SU-DHL-6 (cell line): ENCODE data around the gene IL11.
A peak's percentile ranks its signal among the peaks of the same experiment; 100 is the strongest.

Experiments
- H2AFZ ChIP-seq: fragments of 200-600 bp; sonication (generic); 2 replicates; pipeline ENCODE4 v1.6.1; 2014; ENCODE audit warnings: low read depth, mild to moderate bottlenecking, moderate library complexity, mixed read lengths, antibody characterized with exemption, low read length; ENCODE audit not compliant: severe bottlenecking
- H3F3A ChIP-seq: fragments of 200-600 bp; shearing (Covaris generic); 2 replicates; pipeline ENCODE4 v1.6.0; 2016; ENCODE audit warnings: antibody characterized with exemption, mild to moderate bottlenecking; ENCODE audit not compliant: insufficient read depth
- H3K27ac ChIP-seq: fragments of 200-600 bp; sonication (generic); 2 replicates; pipeline ENCODE4 v1.5.1; 2016; ENCODE audit warnings: low read depth, mild to moderate bottlenecking, low read length, moderate library complexity, mixed read lengths
- H3K27me3 ChIP-seq: fragments of 200-600 bp; sonication (generic), shearing (Covaris generic); 2 replicates; pipeline ENCODE4 v1.6.0; 2014; ENCODE audit warnings: mild to moderate bottlenecking, low read length
- H3K36me3 ChIP-seq: fragments of 200-600 bp; sonication (generic); 2 replicates; pipeline ENCODE4 v1.6.1; 2014; ENCODE audit warnings: mild to moderate bottlenecking, low read length, mixed read lengths
- H3K4me2 ChIP-seq: fragments of 300-600, 200-600 bp; shearing (Covaris generic), sonication (generic); 2 replicates; pipeline ENCODE4 v1.6.0; 2014; ENCODE audit warnings: low read length, low read depth, mild to moderate bottlenecking; ENCODE audit not compliant: poor library complexity, severe bottlenecking
- H3K4me3 ChIP-seq: fragments of 200-600 bp; sonication (generic); 2 replicates; pipeline ENCODE4 v1.5.1; 2014; ENCODE audit warnings: antibody characterized with exemption, low read length, mild to moderate bottlenecking, mixed read lengths; ENCODE audit not compliant: insufficient read depth, poor library complexity, severe bottlenecking
- H3K79me2 ChIP-seq: fragments of 200-600 bp; sonication (generic); 2 replicates; pipeline ENCODE4 v1.6.1; 2014; ENCODE audit warnings: mild to moderate bottlenecking, low read length, moderate library complexity; ENCODE audit not compliant: insufficient read depth
- H3K9ac ChIP-seq: fragments of 200-600 bp; sonication (generic); 2 replicates; pipeline ENCODE4 v1.7.0; 2014; ENCODE audit warnings: mild to moderate bottlenecking, low read length
- H3K9me2 ChIP-seq: fragments of 200-600 bp; sonication (generic); replicated peaks from 2 replicates; pipeline ENCODE4 v1.6.1; 2014; ENCODE audit warnings: low read length; ENCODE audit not compliant: insufficient read depth
- H3K9me3 ChIP-seq: fragments of 200-600 bp; sonication (generic); 2 replicates; pipeline ENCODE4 v1.6.1; 2014; ENCODE audit warnings: low read length, mixed read lengths; ENCODE audit not compliant: insufficient read depth
- H4K20me1 ChIP-seq: fragments of 200-600 bp; sonication (generic); 2 replicates; pipeline ENCODE4 v1.6.1; 2014; ENCODE audit warnings: low read depth, mild to moderate bottlenecking, antibody characterized with exemption, low read length, moderate library complexity, mixed read lengths
- CTCF ChIP-seq: fragments of 200-600 bp; sonication (generic); IDR thresholded peaks from one replicate; pipeline ENCODE4 v1.5.1; 2017; ENCODE audit warnings: antibody characterized with exemption, mild to moderate bottlenecking, low read length, moderate library complexity; ENCODE audit not compliant: insufficient read depth, poor library complexity, severe bottlenecking
- EZH2phosphoT487 ChIP-seq: fragments of 200-600 bp; sonication (generic), shearing (Covaris generic); conservative IDR thresholded peaks from 2 replicates; pipeline ENCODE4 v1.6.1; 2018; ENCODE audit warnings: mild to moderate bottlenecking, antibody characterized with exemption, low read length, moderate library complexity, mixed read lengths

Gene IL11

DNA sequence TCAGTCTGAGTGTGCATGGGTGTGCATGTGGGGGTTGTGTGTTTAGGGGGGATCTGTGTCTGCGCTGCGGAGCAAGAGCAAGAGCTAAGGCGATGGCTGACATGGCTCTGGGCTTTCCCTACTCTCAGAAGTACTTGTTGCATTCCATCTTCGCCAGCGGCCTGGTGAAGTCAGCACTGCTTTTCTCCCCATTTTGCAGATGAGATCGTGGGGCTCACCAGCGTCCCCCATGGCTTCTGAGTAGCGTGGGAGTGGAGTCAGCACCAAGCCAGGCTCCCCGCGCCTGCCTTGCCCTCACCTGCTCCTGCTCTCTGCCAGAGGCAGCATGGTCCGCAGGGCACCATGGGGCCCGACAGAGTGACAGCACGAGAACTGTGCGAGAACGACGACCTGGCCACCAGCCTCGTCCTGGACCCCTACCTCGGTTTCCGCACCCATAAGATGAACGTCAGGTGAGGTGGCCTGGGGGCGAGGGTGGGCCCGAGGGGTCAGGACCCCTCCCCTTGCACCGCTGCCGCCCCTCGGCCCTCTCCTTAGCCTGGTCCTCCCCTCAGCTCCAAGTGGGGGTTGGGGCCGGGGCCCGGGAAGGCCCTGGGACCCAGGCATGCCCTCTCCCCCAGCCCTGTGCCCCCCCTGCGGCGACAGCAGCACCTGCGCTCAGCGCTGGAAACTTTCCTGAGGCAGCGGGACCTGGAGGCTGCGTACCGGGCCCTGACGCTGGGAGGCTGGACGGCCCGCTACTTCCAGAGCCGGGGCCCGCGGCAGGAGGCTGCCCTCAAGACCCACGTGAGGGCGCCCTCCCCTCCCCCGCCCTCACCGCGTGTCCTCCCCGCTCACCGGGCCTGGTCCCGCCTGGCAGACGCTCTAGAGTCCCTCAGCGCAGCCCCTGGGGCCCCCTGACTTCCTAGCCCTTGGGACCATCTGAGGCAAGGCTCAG, 28.4 kb downstream of the IL11 start:
- Histone ChIP-seq H2AFZ (no peak overlapping the region), H3K79me2 (0 out of 2 replicates have a peak, but pooled peaks cover 8% of the 10 kb centered on the region), H3K4me3 (peak overlapping the region; percentile 87), H3K9ac (peak overlapping the region; percentile 88), H3K9me3 (no peaks in the 10 kb centered on the region), H4K20me1 (no peaks in the 10 kb centered on the region), H3K27me3 (no peaks in the 10 kb centered on the region), H3K9me2 (no peaks in the 10 kb centered on the region), H3K36me3 (no peaks in the 10 kb centered on the region), H3F3A (no peaks in the 10 kb centered on the region), H3K4me2 (peak overlapping the region; percentile 97), H3K27ac (no peak overlapping the region)
- TF ChIP-seq CTCF (no peak), EZH2phosphoT487 (no peak)

- no peaks in the 10 kb centered on the region for H3K9me2 ChIP-seq
- no peak overlapping the region for H2AFZ ChIP-seq
- H3F3A ChIP-seq: no peaks in the 10 kb centered on the region
- peak overlapping the region; percentile 97 for H3K4me2 ChIP-seq
- no peaks in the 10 kb centered on the region for H3K9me3 ChIP-seq
- H3K27ac ChIP-seq: peak overlapping the region; percentile 65; the same call in 1 of the 2 replicates
- no peaks in the 10 kb centered on the region for H3K36me3 ChIP-seq
- H3K9ac ChIP-seq: peak overlapping the region; percentile 88
- no peak for TF ChIP-seq EZH2phosphoT487
- TF ChIP-seq CTCF: no peak
- H3K27me3 ChIP-seq: no peaks in the 10 kb centered on the region
- no peaks in the 10 kb centered on the region for H4K20me1 ChIP-seq
- H3K4me3 ChIP-seq: peak overlapping the region; percentile 87
- H3K79me2 ChIP-seq: 0 out of 2 replicates have a peak, but pooled peaks cover 8% of the 10 kb centered on the region
Observed at GRCh38 chr19:55341171-55341588, 29.1 kb downstream of the IL11 start.

DNA sequence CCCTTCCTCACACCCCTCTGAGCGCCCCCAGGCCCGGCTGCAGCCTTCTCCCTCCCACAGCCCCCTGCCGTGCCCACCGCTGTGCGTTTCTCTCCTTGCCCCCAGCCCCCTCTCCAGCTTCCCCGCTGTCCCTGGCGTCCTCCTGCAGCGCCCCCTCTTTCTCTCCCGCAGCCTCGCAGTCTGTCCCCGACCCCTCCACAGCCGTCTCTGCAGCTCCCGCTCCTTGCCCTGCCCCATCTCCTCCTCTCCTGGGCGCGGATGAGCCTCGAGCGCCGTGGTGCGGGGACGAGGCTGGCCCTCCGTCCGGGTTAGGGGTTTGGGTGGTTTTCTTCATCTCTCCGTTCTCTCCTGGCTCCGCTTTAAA, 29.5 kb downstream of the IL11 start:
- Histone ChIP-seq H3K9ac (peak overlapping the region; percentile 88), H3K9me3 (no peaks in the 10 kb centered on the region), H4K20me1 (no peaks in the 10 kb centered on the region), H3K9me2 (no peaks in the 10 kb centered on the region), H3K79me2 (0 out of 2 replicates have a peak, but pooled peaks cover 8% of the 10 kb centered on the region), H3K4me2 (peak overlapping the region; percentile 97), H3K4me3 (peak overlapping the region; percentile 87), H3K27ac (peak overlapping the region; percentile 65; the same call in 1 of the 2 replicates), H3K27me3 (no peaks in the 10 kb centered on the region), H2AFZ (no peak overlapping the region), H3F3A (no peaks in the 10 kb centered on the region), H3K36me3 (no peaks in the 10 kb centered on the region)
- TF ChIP-seq CTCF (peak; percentile 32), EZH2phosphoT487 (no peak)
